HG02852 (cell line): ENCODE data around the gene GLI1.
A peak's percentile ranks its signal among the peaks of the same experiment; 100 is the strongest.
"Not testable (repeated sequence)": the region's sequence is repeated elsewhere in the genome, so short reads cannot be mapped to it uniquely, and the experiment has no call there.

Experiments used
- ATAC-seq: cut with Tn5 transposase; IDR thresholded peaks from one replicate; pipeline ENCODE4 v1.9.1; 2021; ENCODE audit warnings: mild to moderate bottlenecking, moderate library complexity; ENCODE audit not compliant: unreplicated experiment

GLI1 gene

DNA sequence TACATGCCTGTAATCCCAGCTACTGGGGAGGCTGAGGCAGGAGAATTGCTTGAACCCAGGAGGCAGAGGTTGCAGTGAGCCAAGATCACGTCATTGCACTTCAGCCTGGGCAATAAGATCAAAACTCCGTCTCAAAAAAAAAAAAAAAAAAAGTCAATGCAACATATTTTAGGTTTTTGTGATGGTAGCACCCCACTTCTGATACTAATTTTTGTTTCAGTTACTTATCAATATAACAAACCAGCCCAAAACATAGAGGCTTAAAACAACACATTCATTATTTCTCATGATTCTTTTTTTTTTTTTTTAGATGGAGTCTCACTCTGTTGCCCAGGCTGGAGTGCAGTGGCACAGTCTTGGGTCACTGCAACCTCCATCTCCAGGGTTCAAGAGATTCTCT lies 18.2 kb upstream of the GLI1 start:
- ATAC-seq, result not testable (repeated sequence)

DNA sequence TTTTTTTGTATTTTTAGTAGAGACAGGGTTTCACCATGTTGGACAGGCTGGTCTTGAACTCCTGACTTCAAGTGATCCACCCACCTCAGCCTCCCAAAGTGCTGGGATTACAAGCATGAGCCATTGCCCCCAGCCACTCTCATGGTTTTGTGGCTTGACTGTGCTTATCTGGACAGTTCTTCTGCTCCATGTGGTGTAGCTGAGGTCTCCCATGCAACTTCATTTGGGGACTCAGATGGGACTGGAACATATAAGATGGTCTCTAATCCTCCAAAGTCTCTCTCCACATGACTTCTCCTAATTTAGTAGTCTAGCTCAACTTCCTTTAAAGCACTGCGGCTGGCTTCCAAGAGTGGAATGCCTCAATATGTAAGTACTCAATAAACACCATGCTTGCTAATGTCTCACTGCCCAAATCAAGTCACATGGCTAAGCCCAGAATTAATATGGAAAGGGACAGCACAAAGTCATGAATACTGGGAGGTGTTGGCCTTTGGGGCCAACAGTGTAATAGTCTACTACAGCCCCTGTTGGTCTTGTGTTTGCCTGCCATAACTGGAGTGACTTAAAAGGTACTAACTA lies 17.6 kb upstream of the GLI1 start:
- no peak for ATAC-seq

DNA sequence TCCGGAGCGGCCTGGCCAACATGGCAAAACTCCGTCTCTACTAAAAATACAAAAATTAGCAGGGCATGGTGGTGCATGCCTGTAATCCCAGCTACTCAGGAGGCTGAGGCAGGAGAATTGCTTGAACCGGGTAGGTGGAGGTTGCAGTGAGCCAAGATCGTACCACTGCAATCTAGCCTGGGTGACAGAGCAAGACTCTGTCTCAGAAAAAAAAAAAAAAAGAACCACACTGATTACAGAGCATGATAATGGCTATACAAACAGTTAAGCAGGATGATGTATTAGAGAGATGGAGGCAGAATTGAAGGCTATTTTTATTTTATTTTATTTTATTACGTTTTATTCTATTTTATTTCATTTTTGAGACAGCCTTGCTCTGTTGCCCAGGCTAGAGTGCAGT lies 15.2 kb upstream of the GLI1 start:
- not testable (repeated sequence) for ATAC-seq

DNA sequence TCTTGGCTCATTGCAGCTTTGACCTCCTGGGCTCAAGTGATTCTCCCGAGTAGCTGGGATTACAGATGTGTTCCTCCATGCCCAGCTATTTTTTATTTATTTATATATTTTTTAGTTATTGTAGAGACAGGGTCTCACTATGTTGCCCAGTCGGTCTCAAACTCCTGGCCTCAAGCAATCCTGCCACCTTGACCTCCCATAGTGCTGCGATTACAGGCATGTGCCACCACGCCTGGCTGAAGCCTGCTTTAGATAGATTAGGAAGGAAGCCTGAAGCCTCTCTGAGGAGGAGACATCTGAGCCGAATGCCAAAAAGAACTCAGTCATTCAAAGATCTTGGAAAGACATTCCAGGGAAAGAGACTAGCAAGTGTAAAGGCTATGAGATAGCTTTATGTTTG lies 14.8 kb upstream of the GLI1 start:
- ATAC-seq, result no peak

- no peak for ATAC-seq
Observed at GRCh38 chr12:57446292-57446960, 13.2 kb upstream of the GLI1 start.

GRCh38 chr12:57448669-57449068 lies 10.9 kb upstream of the GLI1 start:
- no peak for ATAC-seq

- no peak for ATAC-seq
Observed at GRCh38 chr12:57449375-57449774, 10.2 kb upstream of the GLI1 start.

- ATAC-seq, result no peak
Observed at GRCh38 chr12:57450057-57450456, 9.5 kb upstream of the GLI1 start.

GRCh38 chr12:57451233-57451778 lies 8.3 kb upstream of the GLI1 start:
- no peak for ATAC-seq

- ATAC-seq, result no peak
Observed at GRCh38 chr12:57452181-57452936, 7.2 kb upstream of the GLI1 start.

DNA sequence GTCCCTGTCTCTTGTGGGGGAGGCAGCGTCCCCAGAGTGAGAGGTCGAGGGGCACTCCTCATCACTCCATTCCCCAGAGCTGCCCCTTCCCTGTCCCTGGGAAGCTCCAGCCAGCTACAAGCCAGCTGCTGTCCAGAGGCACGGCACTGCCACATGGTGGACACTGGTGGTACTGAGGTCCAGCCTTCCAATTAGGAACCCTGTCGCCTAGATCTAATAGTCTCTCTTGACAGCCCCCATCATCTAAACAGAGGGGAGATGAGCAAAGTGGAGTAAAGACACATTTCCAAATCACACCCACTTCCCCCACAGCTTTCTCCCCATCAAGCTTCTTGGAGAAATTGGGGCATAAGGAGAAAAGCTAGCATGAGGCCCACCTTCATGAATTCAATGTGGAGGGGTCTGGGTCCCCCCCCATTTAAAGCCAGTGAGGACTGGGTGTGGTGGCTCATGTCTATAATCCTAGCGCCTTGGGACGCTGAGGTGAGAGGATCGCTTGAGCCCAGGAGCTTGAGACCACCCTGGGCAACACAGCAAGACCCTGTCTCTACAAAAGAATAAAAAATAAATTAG lies 6.6 kb upstream of the GLI1 start:
- peak; percentile 58 for ATAC-seq

DNA sequence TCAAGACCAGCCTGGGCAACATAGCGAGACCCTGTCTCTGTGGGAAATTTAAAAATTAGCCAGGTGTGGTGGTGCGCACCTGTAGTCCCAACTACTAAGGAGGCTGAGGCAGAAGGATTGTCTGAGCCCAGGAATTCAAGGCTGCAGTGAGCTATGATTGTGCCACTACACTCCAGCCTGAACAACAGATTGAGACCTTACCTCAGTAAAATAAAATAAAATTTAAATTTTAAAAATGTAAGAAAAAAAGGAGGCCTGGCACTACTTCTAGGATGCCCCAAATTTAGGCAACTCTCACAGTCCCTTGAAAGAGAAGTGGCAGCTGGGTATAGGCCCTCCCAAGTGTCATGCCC lies 5.4 kb upstream of the GLI1 start:
- no peak for ATAC-seq

GRCh38 chr12:57454566-57455373 lies 4.8 kb upstream of the GLI1 start, which contains the start of gene INHBE:
Gene INHBE, plus strand, starts transcription at chr12:57455307. Its CDS starts 230 bp downstream, at chr12:57455537.
- ATAC-seq, result no peak

GRCh38 chr12:57455374-57456144 lies 4.0 kb upstream of the GLI1 start:
- ATAC-seq, result no peak

GRCh38 chr12:57456145-57456700 lies 3.4 kb upstream of the GLI1 start:
- no peak for ATAC-seq

DNA sequence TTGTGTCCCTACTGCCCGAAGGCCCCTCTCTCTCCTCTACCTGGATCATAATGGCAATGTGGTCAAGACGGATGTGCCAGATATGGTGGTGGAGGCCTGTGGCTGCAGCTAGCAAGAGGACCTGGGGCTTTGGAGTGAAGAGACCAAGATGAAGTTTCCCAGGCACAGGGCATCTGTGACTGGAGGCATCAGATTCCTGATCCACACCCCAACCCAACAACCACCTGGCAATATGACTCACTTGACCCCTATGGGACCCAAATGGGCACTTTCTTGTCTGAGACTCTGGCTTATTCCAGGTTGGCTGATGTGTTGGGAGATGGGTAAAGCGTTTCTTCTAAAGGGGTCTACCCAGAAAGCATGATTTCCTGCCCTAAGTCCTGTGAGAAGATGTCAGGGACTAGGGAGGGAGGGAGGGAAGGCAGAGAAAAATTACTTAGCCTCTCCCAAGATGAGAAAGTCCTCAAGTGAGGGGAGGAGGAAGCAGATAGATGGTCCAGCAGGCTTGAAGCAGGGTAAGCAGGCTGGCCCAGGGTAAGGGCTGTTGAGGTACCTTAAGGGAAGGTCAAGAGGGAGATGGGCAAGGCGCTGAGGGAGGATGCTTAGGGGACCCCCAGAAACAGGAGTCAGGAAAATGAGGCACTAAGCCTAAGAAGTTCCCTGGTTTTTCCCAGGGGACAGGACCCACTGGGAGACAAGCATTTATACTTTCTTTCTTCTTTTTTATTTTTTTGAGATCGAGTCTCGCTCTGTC lies 2.7 kb upstream of the GLI1 start:
- no peak for ATAC-seq

DNA sequence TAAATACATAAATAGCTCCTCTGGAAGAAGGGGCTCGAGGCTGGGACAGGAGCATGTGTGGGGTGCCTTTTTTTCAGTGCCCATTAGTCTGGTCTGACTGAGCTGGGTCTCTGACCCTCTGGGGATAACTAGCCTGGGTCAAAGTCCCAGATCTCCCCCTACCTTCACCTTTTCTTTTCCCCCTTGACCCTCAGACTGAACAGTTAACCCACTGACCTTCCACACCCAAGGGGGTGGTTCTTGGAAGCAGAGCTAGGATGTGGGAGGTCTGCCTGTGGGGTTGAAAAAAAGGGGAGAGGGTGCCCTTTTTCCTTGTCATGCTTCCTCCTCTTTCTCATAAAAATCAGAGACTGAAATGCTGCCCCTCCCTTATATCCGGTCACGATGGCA lies 925 bp upstream of the GLI1 start:
- ATAC-seq, result no peak

- peak; percentile 49 for ATAC-seq
Observed at GRCh38 chr12:57459055-57459749, 383 bp upstream of the GLI1 start.

DNA sequence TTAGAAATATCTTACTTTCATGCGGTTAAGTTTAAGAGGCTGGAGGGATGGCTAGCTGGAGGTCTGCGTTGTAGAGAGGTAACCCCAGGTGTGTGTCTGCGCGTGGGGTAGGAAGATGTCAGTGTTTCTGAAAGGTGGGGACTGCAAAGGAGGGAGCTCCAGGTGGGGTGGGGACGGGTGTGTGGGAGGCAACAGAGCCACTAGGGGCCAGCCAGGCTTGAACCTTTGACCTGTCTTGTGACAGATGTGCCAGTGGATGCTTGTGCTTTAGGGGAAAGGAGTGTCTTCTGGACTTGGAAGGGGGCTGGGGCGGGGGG lies 841 bp downstream of the GLI1 start:
- ATAC-seq, result no peak
